AG04449 (cell line): ENCODE measurements around the gene EDIL3.
"Not testable (repeated sequence)": the region's sequence is repeated elsewhere in the genome, so short reads cannot be mapped to it uniquely, and the experiment has no call there.

Source experiments
- CTCF ChIA-PET: fragments of 350-600 bp; formaldehyde crosslinking; extraction: SDS; loops from one replicate; lab custom pipeline; 2021; ENCODE audit warnings: antibody characterized with exemption; lab: Yijun Ruan, JAX
- POLR2A ChIA-PET: fragments of 400-600, 350-600 bp; formaldehyde crosslinking; extraction: SDS; loops from one replicate; lab custom pipeline; 2020; ENCODE audit warnings: antibody characterized with exemption, inconsistent platforms; lab: Yijun Ruan, JAX
- DNase-seq: peaks from one replicate; pipeline ENCODE4 v3.0.0-alpha.2; 2010; ENCODE audit warnings: low read depth, low spot score
- H3K4me3 ChIP-seq: 2 replicates; pipeline ENCODE4 v1.5.1; 2011; ENCODE audit warnings: low read depth, mild to moderate bottlenecking, control low read depth, low read length
- CTCF ChIP-seq: IDR thresholded peaks from one replicate; pipeline ENCODE4 v1.5.1; 2011; ENCODE audit warnings: mild to moderate bottlenecking, moderate library complexity, low read length, control low read depth, inconsistent platforms; ENCODE audit not compliant: insufficient read depth; ENCODE audit errors: missing control alignments

EDIL3 gene

GRCh38 chr5:84032324-84032723, 352.4 kb downstream of the EDIL3 start:
- no peak for TF ChIP-seq CTCF
- ChIA-PET POLR2A (no interaction called here), CTCF (interaction anchor here (1.0 to 1.4 kb wide), 2 partner anchors 105 to 314 kb away, joined by 3 to 4 read pairs; no protein-coding TSS in a partner anchor)
- no peak for DNase-seq
- H3K4me3 ChIP-seq = no peak overlapping the region

- no peak overlapping the region for H3K4me3 ChIP-seq
- DNase-seq = no peak
- no peak for TF ChIP-seq CTCF
- ChIA-PET POLR2A (no interaction called here), CTCF (no interaction called here)
Observed at GRCh38 chr5:84028093-84028492, 356.6 kb downstream of the EDIL3 start.

DNA sequence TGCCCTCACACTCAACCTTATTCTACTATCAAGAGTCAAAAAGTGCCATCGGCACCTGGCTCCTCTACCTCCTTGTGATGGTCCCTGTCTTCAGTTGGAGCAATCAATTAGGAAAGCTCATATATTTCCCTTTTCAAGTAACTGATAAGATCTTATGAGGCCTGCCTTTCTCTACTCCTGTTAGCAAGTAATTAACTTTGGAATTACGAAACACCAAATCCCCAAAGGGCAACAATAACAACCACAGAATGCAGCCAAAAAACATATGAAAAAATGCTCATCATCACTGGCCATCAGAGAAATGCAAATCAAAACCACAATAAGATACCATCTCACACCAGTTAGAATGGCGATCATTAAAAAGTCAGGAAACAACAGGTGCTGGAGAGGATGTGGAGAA, 366.2 kb downstream of the EDIL3 start:
- H3K4me3 ChIP-seq, DNase-seq, POLR2A ChIA-PET: not testable (repeated sequence)
- CTCF ChIA-PET = interaction anchor here (1.7 kb wide), 1 partner anchor 8 kb away, joined by 3 read pairs; no protein-coding TSS in a partner anchor

GRCh38 chr5:84017523-84018172, 367.0 kb downstream of the EDIL3 start:
- CTCF ChIA-PET = interaction anchor here (1.7 kb wide), 1 partner anchor 9 kb away, joined by 3 read pairs; no protein-coding TSS in a partner anchor
- H3K4me3 ChIP-seq = no peak overlapping the region
- DNase-seq = no peak
- no peak for TF ChIP-seq CTCF
- POLR2A ChIA-PET = no interaction called here

DNA sequence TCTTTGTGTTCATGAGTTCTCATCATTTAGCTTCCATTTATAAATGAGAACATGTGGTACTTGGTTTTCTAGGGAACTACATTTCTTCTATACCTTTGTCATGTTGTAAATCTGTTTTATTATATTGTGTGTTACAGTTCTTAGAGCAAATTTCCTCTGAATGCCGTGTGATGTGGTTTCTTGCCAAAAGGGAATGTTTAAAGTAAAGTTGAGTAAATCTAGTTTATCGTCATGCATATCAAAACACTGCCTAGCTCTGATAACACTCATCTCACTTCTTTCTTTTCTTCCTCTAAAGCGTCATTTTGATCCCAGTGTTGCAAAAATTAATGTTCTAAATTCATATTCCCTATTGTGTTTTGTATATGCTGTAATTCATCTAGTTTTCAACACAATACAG, 368.6 kb downstream of the EDIL3 start:
- no peak for TF ChIP-seq CTCF
- ChIA-PET POLR2A (no interaction called here), CTCF (interaction anchor here (0.9 to 1.3 kb wide), 3 partner anchors 12 to 299 kb away, joined by 3 read pairs; no protein-coding TSS in a partner anchor)
- no peak for DNase-seq
- H3K4me3 ChIP-seq = no peak overlapping the region

DNA sequence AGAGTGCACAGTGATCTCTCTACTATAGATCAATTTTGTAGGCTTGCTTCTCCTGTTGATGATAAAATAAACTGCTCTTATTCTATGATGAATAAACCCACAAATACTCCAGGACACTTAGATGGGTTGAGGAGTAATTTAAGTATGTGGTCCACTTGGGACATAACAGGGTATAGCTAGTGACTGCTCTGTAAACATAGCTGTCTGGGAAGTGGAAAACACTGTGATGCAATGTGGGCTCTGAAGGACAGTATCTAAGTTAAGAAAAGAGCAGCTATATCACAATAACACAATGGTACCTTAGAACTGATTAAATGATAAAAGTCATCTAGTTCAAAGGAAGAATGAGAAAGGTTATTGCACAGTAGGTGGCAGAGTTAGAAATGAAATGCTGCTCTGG, 369.7 kb downstream of the EDIL3 start:
- ChIA-PET CTCF (interaction anchor here (0.6 to 1.3 kb wide), 3 partner anchors 11 to 49 kb away, joined by 3 read pairs; no protein-coding TSS in a partner anchor), POLR2A (no interaction called here)
- no peak overlapping the region for H3K4me3 ChIP-seq
- TF ChIP-seq CTCF = no peak
- no peak for DNase-seq

- no peak for DNase-seq
- ChIA-PET POLR2A (no interaction called here), CTCF (no interaction called here)
- H3K4me3 ChIP-seq = no peak overlapping the region
- no peak for TF ChIP-seq CTCF
Observed at GRCh38 chr5:83993803-83994202, 390.9 kb downstream of the EDIL3 start.
